NCI-H526 treated with DMSO at 0.1 percent for 48 hours (cell line): Measurements from ENCODE around the gene GPN1.
"Not testable (repeated sequence)": the region's sequence is repeated elsewhere in the genome, so short reads cannot be mapped to it uniquely, and the experiment has no call there.

ENCODE experiments used
- DNase-seq: peaks from one replicate; lab custom pipeline; 2025; lab: John Stamatoyannopoulos, UW

The GPN1 gene

DNA sequence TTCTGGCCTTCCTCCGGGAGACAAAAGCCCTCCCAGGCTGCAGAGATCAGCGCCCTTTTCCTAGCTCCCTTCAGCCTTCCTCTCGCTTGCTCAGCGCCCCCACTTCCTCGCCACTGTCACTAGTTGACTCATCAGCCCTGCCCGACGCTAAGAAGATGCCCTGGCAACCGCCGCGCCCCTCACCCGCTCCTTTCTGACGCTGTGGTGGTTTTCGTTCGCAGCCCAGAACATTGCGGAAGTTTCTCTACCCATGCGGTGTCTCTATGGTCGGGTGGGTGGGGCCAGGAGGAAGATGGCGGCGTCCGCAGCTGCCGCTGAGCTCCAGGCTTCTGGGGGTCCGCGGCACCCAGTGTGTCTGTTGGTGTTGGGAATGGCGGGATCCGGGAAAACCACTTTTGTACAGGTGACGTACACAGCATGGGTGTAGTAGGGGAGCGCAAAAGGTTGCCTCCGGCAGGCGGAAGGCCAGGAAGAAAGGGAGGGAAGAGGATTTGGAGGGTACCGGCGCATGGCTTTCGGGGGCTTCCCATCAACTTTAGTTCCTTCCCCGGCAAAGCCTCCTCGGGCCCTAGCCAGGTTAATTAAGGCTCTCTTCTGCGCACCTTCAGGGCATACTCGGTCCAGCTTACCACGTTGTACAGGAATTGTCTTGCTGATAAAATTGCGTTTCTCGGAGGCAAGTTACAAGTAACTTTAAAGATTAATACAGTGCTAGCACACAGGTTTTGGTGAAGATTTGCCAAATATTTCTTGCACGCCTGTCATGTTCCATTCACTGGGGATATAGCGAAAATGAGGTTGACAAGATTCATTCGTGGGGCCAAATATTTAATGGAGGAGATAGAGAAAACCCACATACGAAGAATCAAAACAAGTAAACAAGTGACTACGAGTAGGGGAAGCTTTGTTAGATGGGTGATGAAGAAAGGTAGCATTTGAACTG is at the start of gene GPN1, which contains the start of gene CCDC121:
TSS of gene GPN1 (plus strand) at position 284 of the 943 bp plus-strand sequence. CDS start at position 293, 9 bp downstream.
TSS of gene CCDC121 (minus strand) at position 246 of the 943 bp plus-strand sequence. CDS start 1,213 bp downstream, outside the sequence.
- DNase-seq = peak; percentile 68

GRCh38 chr2:27581417-27582128 is 47.3 kb upstream of the GPN1 start:
- DNase-seq = no peak

DNA sequence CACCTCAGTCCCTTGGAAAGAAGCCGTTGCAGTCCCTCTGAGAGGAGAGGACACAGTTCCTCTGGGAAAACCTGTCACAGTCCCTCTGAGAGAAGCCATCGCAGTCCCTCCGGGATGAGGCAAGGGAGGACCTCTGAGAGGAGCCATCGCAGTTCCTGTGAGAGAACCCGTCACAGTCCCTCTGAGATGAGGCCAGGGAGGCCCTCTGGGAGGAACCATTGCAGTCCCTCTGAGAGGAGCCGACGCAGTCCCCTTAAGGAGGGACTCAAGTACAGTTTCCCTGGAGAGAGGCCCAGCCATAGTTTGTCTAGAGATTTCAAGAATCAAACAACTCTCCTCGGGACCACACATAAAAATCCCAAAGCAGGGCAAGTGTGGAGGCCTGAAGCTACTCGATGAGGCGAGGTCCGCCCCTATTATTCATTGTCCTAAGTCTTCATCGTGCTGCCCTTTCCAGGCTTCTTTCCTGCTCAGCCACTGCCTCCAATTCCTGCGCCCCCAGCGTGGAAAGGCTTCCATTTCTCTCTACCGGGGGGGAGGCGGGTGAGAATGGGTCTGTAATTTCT is 46.6 kb upstream of the GPN1 start:
- no peak for DNase-seq

- DNase-seq = peak; percentile 91
These were observed 46.0 kb upstream of the GPN1 start, which contains the start of gene ZNF512 for GRCh38 chr2:27582695-27583389. ZNF512 (plus strand) TSS chr2:27583042; CDS start chr2:27583113, 71 bp downstream.

GRCh38 chr2:27583390-27583915 is 45.4 kb upstream of the GPN1 start:
- DNase-seq = no peak

DNA sequence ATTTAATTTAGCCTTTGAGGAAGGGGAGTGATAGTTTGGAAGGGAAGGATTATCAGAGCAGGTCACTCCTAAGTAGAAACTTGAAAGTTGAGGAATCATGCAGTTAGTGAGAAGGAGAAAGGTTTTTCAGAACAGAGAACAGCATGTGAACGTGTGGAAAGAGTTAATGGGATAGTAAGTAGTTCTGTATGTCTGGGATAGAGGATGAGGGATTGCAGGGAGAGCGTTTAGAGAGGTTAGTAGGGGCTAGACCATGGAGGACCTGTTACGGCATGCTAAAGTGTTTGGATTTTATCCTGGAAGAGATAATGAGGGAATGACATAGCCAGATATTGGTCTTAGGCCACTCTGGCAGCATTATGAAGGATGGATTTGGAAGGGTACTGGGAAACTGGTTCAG is 44.3 kb upstream of the GPN1 start:
- no peak for DNase-seq

- no peak for DNase-seq
These were observed 41.8 kb upstream of the GPN1 start for GRCh38 chr2:27587025-27587424.

DNA sequence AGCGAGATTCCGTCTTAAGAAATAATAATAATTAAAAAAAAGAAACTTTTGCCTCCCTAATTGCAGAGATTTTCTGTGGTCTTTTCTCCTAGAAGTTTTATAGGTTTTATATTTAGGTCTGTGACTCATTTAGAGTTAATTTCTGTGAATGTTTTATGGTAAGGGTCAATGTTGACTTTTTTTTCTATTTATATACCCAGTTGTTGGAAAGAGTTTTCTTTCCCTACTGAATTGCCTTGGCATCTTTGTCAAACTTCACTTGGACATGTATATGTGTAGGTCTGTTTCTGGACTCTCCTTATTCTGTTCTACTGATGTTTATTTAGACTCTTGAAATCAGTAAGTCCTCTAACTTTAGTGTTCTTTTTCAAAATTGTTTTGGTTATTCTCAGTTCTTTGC is 40.5 kb upstream of the GPN1 start:
- no peak for DNase-seq

GRCh38 chr2:27591745-27592144 is 37.1 kb upstream of the GPN1 start:
- DNase-seq = no peak

DNA sequence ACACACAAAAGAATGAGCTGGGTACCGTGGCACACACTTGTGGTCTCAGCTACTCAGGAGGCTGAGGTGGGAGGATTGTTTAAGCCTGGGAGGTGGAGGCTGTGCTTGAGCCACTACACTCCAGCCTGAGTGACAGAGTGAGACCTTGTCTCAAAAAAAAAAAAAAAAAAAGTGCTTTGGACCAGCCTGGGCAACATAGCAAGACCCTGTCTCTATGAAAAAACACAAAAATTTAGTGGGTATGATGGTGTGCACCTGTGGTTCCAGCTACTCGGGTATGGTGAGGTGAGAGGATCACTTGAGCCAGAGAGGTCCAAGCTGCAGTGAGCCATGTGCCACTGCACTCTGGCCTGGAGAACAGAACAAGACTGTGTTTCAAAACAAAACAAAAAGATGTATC is 35.6 kb upstream of the GPN1 start:
- DNase-seq = no peak

- DNase-seq = not testable (repeated sequence)
These were observed 34.7 kb upstream of the GPN1 start for GRCh38 chr2:27594020-27594703.

DNA sequence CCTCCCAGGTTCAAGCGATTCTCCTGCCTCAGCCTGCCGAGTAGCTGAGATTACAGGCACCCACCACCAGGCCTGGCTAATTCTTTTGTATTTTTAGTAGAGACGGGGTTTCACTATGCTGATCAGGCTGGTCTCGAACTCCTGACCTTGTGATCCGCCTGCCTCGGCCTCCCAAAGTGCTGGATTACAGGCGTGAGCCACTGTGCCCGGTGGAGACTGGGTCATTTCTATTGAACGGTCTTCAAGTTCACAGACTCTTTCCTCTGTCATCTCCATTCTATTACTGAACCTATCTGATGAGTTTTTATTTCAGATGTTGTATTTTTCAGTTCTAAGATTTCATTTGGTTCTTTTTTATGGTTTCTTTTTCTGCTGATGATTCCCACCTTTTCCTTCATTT is 33.4 kb upstream of the GPN1 start:
- not testable (repeated sequence) for DNase-seq

DNA sequence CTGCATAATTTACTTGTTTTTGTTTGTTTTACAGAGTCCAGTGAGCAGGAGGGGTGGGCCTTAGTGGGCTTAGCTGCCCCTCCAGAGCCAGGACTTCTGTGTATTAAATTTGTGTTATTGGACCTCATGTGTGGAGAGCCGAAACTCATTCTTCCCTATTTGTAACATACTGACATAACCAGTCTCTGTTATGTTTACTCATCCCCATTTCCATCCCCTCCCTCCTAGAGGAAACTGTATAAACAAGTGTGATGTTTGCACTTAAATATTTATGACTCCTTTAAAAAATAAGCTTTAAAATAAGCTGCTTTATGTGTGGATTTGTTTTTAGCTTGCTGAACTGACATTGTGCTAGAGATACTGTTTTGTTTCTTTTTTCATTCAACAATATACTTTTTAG is 32.2 kb upstream of the GPN1 start:
- DNase-seq = no peak

DNA sequence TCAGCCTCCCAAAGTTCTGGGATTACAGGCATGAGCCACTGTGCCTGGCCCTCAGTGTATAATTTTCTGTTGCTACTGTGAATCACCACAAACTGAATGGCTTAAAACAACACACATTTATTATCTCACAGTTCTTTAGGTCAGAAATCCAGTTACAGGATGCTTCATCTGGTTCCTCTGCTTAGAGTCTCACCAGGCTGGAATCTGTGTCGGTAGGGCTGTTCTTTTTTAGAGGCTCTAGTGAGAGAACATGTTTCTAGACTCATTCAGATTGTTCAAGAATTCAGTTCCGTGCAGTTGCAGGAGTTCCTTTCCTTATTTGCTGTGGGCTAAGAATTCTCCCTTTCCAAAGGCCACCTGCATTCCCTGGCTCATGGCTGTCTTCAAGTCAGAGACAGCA is 22.2 kb upstream of the GPN1 start:
- no peak for DNase-seq

DNA sequence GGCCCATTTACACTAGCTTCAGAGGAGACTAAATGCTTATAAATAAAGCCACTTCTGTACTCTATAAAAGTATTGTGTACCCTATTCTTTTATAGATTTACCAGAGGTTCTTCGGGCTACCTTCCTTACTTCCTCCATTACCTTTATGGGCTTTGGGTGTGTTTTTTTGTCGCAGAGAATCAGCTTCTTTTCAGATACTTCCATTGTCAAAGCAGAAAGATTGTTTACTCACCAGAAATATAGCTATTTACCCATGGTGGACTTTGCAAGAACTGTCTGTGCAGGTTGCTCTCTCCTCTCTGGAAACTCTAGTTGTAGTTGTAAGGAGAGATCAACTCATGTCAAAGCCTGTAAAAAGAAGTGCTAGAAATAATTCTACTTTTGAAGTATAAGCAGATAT is 14.9 kb upstream of the GPN1 start:
- DNase-seq = no peak

- no peak for DNase-seq
These were observed 13.5 kb upstream of the GPN1 start for GRCh38 chr2:27615316-27615715.

DNA sequence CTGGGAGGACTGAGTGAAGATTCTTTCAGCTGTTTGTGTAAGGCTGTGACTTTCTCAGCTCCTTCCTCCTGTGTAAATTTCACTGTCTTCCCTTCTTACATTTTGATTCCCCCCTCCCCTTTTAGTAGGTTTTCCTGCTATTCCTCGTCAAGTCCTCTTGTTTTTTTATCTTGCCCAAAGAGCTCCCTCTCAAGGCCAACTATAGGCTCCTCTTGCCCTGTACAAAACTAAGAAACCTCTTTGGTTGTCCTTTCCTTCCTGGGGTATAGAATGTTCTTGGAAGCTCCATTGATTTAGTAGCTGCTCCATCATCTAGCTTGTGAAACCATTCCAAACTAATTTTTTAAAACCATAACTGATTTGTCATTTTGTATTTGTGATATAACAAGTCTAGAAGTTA is 7.3 kb upstream of the GPN1 start:
- no peak for DNase-seq

DNA sequence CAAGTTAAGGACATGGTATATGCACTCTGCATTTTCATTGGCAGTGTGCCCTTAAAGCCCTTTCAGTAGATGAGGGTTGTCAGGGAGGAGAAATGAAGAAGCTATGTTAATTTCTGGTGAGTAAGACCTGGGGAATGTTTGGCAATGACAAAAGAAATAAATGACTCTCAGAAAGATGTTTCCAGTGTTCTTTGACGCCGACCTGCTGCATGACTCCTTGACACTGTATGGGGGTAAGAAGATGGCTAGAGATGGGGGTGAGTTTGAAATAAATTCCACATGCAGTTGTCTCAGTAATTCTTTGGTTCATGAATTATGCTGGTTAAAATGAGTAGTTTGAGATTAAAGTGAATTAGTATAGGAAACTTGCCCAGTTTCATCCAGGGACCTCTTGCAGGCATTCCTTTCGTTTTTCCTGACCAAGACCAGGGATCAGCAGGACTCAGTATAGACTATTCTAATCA is 5.9 kb upstream of the GPN1 start:
- DNase-seq = no peak

DNA sequence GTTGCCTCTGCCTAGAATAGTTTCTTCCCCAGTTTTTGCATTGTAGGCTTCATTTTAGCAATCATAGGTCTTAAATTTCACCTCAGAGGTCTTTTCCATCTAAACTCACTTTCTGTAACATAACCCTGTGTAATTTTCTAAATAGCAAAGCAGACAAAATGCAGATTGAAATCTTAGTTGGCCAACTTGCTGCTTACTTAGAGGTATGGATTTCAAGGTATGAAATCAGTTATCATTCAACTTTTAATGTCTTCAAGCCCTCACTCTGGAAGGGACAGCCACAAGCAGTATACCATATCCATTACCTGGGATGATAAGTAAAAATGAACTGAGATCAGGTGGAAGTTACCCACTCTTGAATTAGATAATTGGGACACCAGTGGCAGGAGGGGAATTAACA is 3.9 kb upstream of the GPN1 start:
- DNase-seq = no peak

- not testable (repeated sequence) for DNase-seq
These were observed 2.5 kb upstream of the GPN1 start for GRCh38 chr2:27626323-27626722.

DNA sequence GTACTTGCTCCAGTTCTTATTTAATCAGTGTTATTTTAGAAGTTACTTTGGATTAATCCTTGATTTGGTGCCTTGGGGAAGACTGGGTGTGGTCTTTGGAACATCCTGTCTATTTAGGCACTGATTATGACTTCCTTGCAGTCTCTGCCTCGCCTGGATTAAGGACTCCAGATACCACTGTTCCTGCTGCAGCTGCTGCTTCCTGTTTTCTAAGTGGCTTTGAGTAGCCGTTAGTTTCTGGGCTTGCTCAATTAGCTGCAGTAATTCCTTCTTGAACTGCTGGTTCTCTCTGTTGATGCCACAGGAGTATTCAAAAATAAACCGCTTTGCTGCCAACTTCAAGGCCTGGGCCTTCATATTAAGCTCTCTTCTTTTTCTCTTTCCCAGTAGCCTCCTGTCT is 1.9 kb upstream of the GPN1 start:
- DNase-seq = not testable (repeated sequence)
